HG03108 (cell line): Measurements from ENCODE around the gene PTPRH.
"Not testable (repeated sequence)": the region's sequence is repeated elsewhere in the genome, so short reads cannot be mapped to it uniquely, and the experiment has no call there.

Source experiments
- ATAC-seq: cut with Tn5 transposase; IDR thresholded peaks from one replicate; pipeline ENCODE4 v1.9.1; 2021; ENCODE audit warnings: moderate library complexity; ENCODE audit not compliant: unreplicated experiment

The PTPRH gene

GRCh38 chr19:55227241-55228014 lies 18.1 kb upstream of the PTPRH start:
- no peak for ATAC-seq

GRCh38 chr19:55226788-55227187 lies 17.5 kb upstream of the PTPRH start:
- ATAC-seq = no peak

GRCh38 chr19:55226273-55226672 lies 17.0 kb upstream of the PTPRH start:
- no peak for ATAC-seq

GRCh38 chr19:55225415-55225958 lies 16.2 kb upstream of the PTPRH start:
- no peak for ATAC-seq

GRCh38 chr19:55224679-55225414 lies 15.5 kb upstream of the PTPRH start:
- not testable (repeated sequence) for ATAC-seq

GRCh38 chr19:55224038-55224665 lies 14.9 kb upstream of the PTPRH start:
- no peak for ATAC-seq

GRCh38 chr19:55223291-55224037 lies 14.2 kb upstream of the PTPRH start:
- no peak for ATAC-seq

- no peak for ATAC-seq
These were observed 11.2 kb upstream of the PTPRH start for GRCh38 chr19:55220525-55220924.

- no peak for ATAC-seq
These were observed 7.3 kb upstream of the PTPRH start for GRCh38 chr19:55216461-55217198.

GRCh38 chr19:55213547-55213946 lies 4.2 kb upstream of the PTPRH start:
- no peak for ATAC-seq

GRCh38 chr19:55212447-55212846 lies 3.1 kb upstream of the PTPRH start:
- ATAC-seq = no peak

GRCh38 chr19:55209693-55210472 lies 582 bp upstream of the PTPRH start:
- ATAC-seq = no peak

- ATAC-seq = no peak
These were observed 2.4 kb downstream of the PTPRH start for GRCh38 chr19:55206664-55207500.

GRCh38 chr19:55202199-55202598 lies 7.1 kb downstream of the PTPRH start:
- not testable (repeated sequence) for ATAC-seq

- no peak for ATAC-seq
These were observed 9.6 kb downstream of the PTPRH start for GRCh38 chr19:55199620-55200204.

GRCh38 chr19:55198651-55199050 lies 10.7 kb downstream of the PTPRH start:
- ATAC-seq = no peak

- ATAC-seq = no peak
These were observed 11.8 kb downstream of the PTPRH start for GRCh38 chr19:55197528-55197927.

GRCh38 chr19:55196803-55197202 lies 12.5 kb downstream of the PTPRH start:
- no peak for ATAC-seq
